Measurements from ENCODE around the gene CXCR5.

- TF ChIP-seq CTCF (IDR thresholded peaks at IDR 0.05) (no peak), POLR2A (IDR thresholded peaks at IDR 0.05) (no peak)
Measured at GRCh38 chr11:118931571-118931970, 47.9 kb downstream of the CXCR5 start.
